HG03432 (cell line): ENCODE measurements around the gene CHMP5.

Source experiments
- ATAC-seq: cut with Tn5 transposase; IDR thresholded peaks from one replicate; pipeline ENCODE4 v1.9.1; 2021; ENCODE audit warnings: mild to moderate bottlenecking, moderate library complexity; ENCODE audit not compliant: unreplicated experiment

The CHMP5 gene

GRCh38 chr9:33264473-33265177 is at the start of gene CHMP5, which contains the start of gene BAG1:
TSS of gene CHMP5 (plus strand) at chr9:33265049. CDS start at chr9:33265079, 30 bp downstream.
TSS of gene BAG1 (minus strand) at chr9:33264708.
- ATAC-seq, result peak; percentile 88

- no peak for ATAC-seq
Observed at GRCh38 chr9:33220681-33221567, 43.9 kb upstream of the CHMP5 start.

GRCh38 chr9:33221568-33221884 is 43.3 kb upstream of the CHMP5 start:
- ATAC-seq, result no peak

- ATAC-seq, result no peak
Observed at GRCh38 chr9:33222031-33222430, 42.8 kb upstream of the CHMP5 start.

GRCh38 chr9:33223696-33224095 is 41.2 kb upstream of the CHMP5 start:
- no peak for ATAC-seq

- ATAC-seq, result no peak
Observed at GRCh38 chr9:33225319-33226147, 39.3 kb upstream of the CHMP5 start.

GRCh38 chr9:33227008-33227398 is 37.8 kb upstream of the CHMP5 start:
- peak; percentile 67 for ATAC-seq

GRCh38 chr9:33227741-33228140 is 37.1 kb upstream of the CHMP5 start:
- ATAC-seq, result no peak

GRCh38 chr9:33228606-33229005 is 36.2 kb upstream of the CHMP5 start:
- ATAC-seq, result no peak

GRCh38 chr9:33229359-33230114 is 35.3 kb upstream of the CHMP5 start:
- ATAC-seq, result no peak

GRCh38 chr9:33230756-33231622 is 33.9 kb upstream of the CHMP5 start:
- ATAC-seq, result no peak

GRCh38 chr9:33231623-33231942 is 33.3 kb upstream of the CHMP5 start:
- no peak for ATAC-seq

- no peak for ATAC-seq
Observed at GRCh38 chr9:33232815-33233214, 32.0 kb upstream of the CHMP5 start.

- no peak for ATAC-seq
Observed at GRCh38 chr9:33233626-33234342, 31.1 kb upstream of the CHMP5 start.

GRCh38 chr9:33234511-33235467 is 30.1 kb upstream of the CHMP5 start:
- ATAC-seq, result no peak

- no peak for ATAC-seq
Observed at GRCh38 chr9:33236571-33236970, 28.3 kb upstream of the CHMP5 start.

- no peak for ATAC-seq
Observed at GRCh38 chr9:33239921-33240320, 24.9 kb upstream of the CHMP5 start, which contains the start of gene SPINK4. TSS of gene SPINK4 (plus strand) at chr9:33240167. CDS start at chr9:33240209, 42 bp downstream.

GRCh38 chr9:33241298-33241697 is 23.6 kb upstream of the CHMP5 start:
- no peak for ATAC-seq
